ENCODE measurements around the gene MRPL46. TPM values are rescaled to one million over a fixed set of nuclear protein-coding genes. Genes with fewer than 3 reads are reported as not detected.

The MRPL46 gene
- total and polyA plus RNA-seq, 2 donors (not counting 3 experiments of a cell fraction or from before 2014, with no cell fraction given): 24.5 to 30.9 TPM

- no peaks in the 10 kb centered on the region for H4K20me1 ChIP-seq (replicated peaks; ENCODE audit: control insufficient read depth, extremely low read depth, insufficient read depth, low read length)
- H3K4me1 ChIP-seq (ENCODE audit: control insufficient read depth, extremely low read depth, insufficient read depth, low read length): no peaks in the 10 kb centered on the region
- H3K36me3 ChIP-seq (ENCODE audit: control insufficient read depth in 2 of 2, extremely low read depth in 1 of 2, insufficient read depth in 2 of 2, low read length in 2 of 2): no peaks in the 10 kb centered on the region
- H3K4me3 ChIP-seq (replicated peaks in 1 of 3; ENCODE audit: insufficient read depth in 1 of 3, low read depth in 1 of 3, low read length in 3 of 3): no peak overlapping the region
- intact Hi-C loops (cut with micrococcal nuclease): no loop called here
- no peaks in the 10 kb centered on the region for H3K9me3 ChIP-seq (replicated peaks; ENCODE audit: control insufficient read depth, insufficient read depth, low read length)
- no peak overlapping the region for H2AFZ ChIP-seq (ENCODE audit: low read depth, low read length)
- FAIRE-seq: no peak
- no peak for DNase-seq (ENCODE audit: low read depth, low spot score)
- CTCF ChIA-PET: no interaction called here
- H3K9me1 ChIP-seq (replicated peaks; ENCODE audit: control insufficient read depth, extremely low read depth, insufficient read depth, low read length): no peaks in the 10 kb centered on the region
- dilution Hi-C loops (cut with MboI; ENCODE audit: extremely low pct_ligation_motif_present, low sequenced_read_pairs): no loop called here
- H3K27me3 ChIP-seq (ENCODE audit: control insufficient read depth in 2 of 2, insufficient read depth in 2 of 2, low read length in 2 of 2): no peaks in the 10 kb centered on the region
- no peaks in the 10 kb centered on the region for H3K79me2 ChIP-seq (ENCODE audit: control insufficient read depth, insufficient read depth, low read length)
- H3K27ac ChIP-seq (ENCODE audit: insufficient read depth, low read depth, low read length): no peak overlapping the region
- POLR2A ChIA-PET: no interaction called here
- no peak overlapping the region for H3K9ac ChIP-seq (replicated peaks; ENCODE audit: extremely low read depth, insufficient read depth, low read length)
- no peak overlapping the region for H3K4me2 ChIP-seq (ENCODE audit: insufficient read depth, low read length)
- TF ChIP-seq FOS (IDR thresholded peaks at IDR 0.05; ENCODE audit: borderline replicate concordance, insufficient read depth, low read length): no peak
- TF ChIP-seq EZH2 (IDR thresholded peaks at IDR 0.05; ENCODE audit: borderline replicate concordance, low read depth, low read length, severe bottlenecking): no peak
- no peak for TF ChIP-seq JUN (IDR thresholded peaks at IDR 0.05; ENCODE audit: borderline replicate concordance, insufficient read depth, insufficient read length, low read depth)
- no peak for TF ChIP-seq POLR2AphosphoS5 (IDR thresholded peaks at IDR 0.05; ENCODE audit: insufficient read depth, low read depth, low read length)
- no peak for TF ChIP-seq GATA2 (IDR thresholded peaks at IDR 0.05; ENCODE audit: insufficient read depth, insufficient read length, low read depth, low read length)
- TF ChIP-seq MYC (IDR thresholded peaks at IDR 0.05; ENCODE audit: low read depth, low read length): no peak
- TF ChIP-seq POLR2A (IDR thresholded peaks at IDR 0.05; ENCODE audit: low read depth, low read length): no peak
- TF ChIP-seq, protein P1, sequence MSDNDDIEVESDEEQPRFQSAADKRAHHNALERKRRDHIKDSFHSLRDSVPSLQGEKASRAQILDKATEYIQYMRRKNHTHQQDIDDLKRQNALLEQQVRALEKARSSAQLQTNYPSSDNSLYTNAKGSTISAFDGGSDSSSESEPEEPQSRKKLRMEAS (IDR thresholded peaks at IDR 0.05; ENCODE audit: insufficient read depth, insufficient read length): no peak
- TF ChIP-seq, protein P2, sequence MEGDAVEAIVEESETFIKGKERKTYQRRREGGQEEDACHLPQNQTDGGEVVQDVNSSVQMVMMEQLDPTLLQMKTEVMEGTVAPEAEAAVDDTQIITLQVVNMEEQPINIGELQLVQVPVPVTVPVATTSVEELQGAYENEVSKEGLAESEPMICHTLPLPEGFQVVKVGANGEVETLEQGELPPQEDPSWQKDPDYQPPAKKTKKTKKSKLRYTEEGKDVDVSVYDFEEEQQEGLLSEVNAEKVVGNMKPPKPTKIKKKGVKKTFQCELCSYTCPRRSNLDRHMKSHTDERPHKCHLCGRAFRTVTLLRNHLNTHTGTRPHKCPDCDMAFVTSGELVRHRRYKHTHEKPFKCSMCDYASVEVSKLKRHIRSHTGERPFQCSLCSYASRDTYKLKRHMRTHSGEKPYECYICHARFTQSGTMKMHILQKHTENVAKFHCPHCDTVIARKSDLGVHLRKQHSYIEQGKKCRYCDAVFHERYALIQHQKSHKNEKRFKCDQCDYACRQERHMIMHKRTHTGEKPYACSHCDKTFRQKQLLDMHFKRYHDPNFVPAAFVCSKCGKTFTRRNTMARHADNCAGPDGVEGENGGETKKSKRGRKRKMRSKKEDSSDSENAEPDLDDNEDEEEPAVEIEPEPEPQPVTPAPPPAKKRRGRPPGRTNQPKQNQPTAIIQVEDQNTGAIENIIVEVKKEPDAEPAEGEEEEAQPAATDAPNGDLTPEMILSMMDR (IDR thresholded peaks at IDR 0.05; ENCODE audit: extremely low read depth in 1 of 2, insufficient read depth in 1 of 2, low read depth in 1 of 2, low read length in 2 of 2): no peak
- BruUV-seq (replicated peaks): no TSS peak
Measured at GRCh38 chr15:88504445-88504844, 37.3 kb upstream of the MRPL46 start.

All from endothelial cell of umbilical vein (primary cell).